A549 (cell line): ENCODE data around the gene TES. TPM values are rescaled to one million over a fixed set of nuclear protein-coding genes. Genes with fewer than 3 reads are reported as not detected.
A peak's percentile ranks its signal among the peaks of the same experiment; 100 is the strongest.

Source experiments
- ATAC-seq, 2 experiments: fragments of 200-7000 bp in 1 of 2; fragments of >200 bp in 1 of 2; cut with Nextera tagmentation in 1 of 2; cut with Tn5 transposase in 1 of 2; 3 replicates each; pipeline versions ENCODE4 v1.8.0 to v1.9.1; 2018 to 2020; ENCODE audit warnings: mild to moderate bottlenecking in 1 of 2, moderate library complexity in 1 of 2
- CTCF ChIA-PET: fragments of 300-600 bp; sonication (Branson Sonifier 250); formaldehyde crosslinking; extraction: SDS; loops from one replicate; lab custom pipeline; 2021; ENCODE audit warnings: antibody characterized with exemption, inconsistent platforms; lab: Yijun Ruan, JAX
- POLR2A ChIA-PET: fragments of 350-600 bp; formaldehyde crosslinking; extraction: SDS; loops from one replicate; lab custom pipeline; 2021; ENCODE audit warnings: antibody characterized with exemption, inconsistent platforms; lab: Yijun Ruan, JAX
- DNase-seq, 2 experiments: peaks; one replicate each; pipeline versions ENCODE4 v3.0.0 to v3.0.0-alpha.2; 2011 to 2016; ENCODE audit warnings: low read depth in 1 of 2, low spot score in 1 of 2
- FAIRE-seq: peaks from 2 replicates; lab custom pipeline; 2011; peaks lifted over from hg19 to GRCh38; lab: Jason Lieb, UNC
- H3K27ac ChIP-seq, 2 experiments: fragments of >200 bp; sonication (Bioruptor Twin); formaldehyde crosslinking; 3 replicates each; pipeline ENCODE4 v1.5.1; 2016 to 2017
- H3K4me1 ChIP-seq: fragments of >200 bp; sonication (Bioruptor Twin); formaldehyde crosslinking; 3 replicates; pipeline ENCODE4 v1.6.1; 2016
- H3K4me2 ChIP-seq: fragments of >200 bp; sonication (Bioruptor Twin); formaldehyde crosslinking; 3 replicates; pipeline ENCODE4 v1.6.1; 2016
- H3K4me3 ChIP-seq: fragments of >200 bp; sonication (Bioruptor Twin); formaldehyde crosslinking; 3 replicates; pipeline ENCODE4 v1.5.1; 2016
- H3K9me3 ChIP-seq: fragments of >200 bp; sonication (Bioruptor Twin); formaldehyde crosslinking; 3 replicates; pipeline ENCODE4 v1.6.1; 2016
- BHLHE40 ChIP-seq: IDR thresholded peaks from 2 replicates; pipeline ENCODE4 v1.6.1; 2012; ENCODE audit warnings: low read depth, low read length, inconsistent platforms
- CBX2 ChIP-seq: fragments of 200-600 bp; sonication (generic); IDR thresholded peaks from 2 replicates; pipeline ENCODE4 v1.6.1; 2016; ENCODE audit warnings: low read depth, mild to moderate bottlenecking, borderline replicate concordance
- CEBPB ChIP-seq, 2 experiments: fragments of >200 bp in 1 of 2; sonication (Bioruptor Twin) in 1 of 2; formaldehyde crosslinking in 1 of 2; IDR thresholded peaks; 2 replicates each; pipeline ENCODE4 v1.6.1; 2012 to 2016
- EHMT2 ChIP-seq: fragments of 200-600 bp; sonication (generic); IDR thresholded peaks from 2 replicates; pipeline ENCODE4 v1.6.1; 2016; ENCODE audit warnings: antibody characterized with exemption, low read depth, mild to moderate bottlenecking, moderate library complexity
- ELK1 ChIP-seq: fragments of 150-350 bp; IDR thresholded peaks from 2 replicates; pipeline ENCODE4 v1.6.1; 2014; ENCODE audit warnings: low read depth, mild to moderate bottlenecking, low read length
- ESRRA ChIP-seq: fragments of 150-350 bp; IDR thresholded peaks from 2 replicates; pipeline ENCODE4 v1.6.1; 2014; ENCODE audit warnings: mild to moderate bottlenecking, low read length, borderline replicate concordance
- FOSL2 ChIP-seq, 2 experiments: fragments of 450-650 bp in 1 of 2; fragments of >200 bp in 1 of 2; sonication (Bioruptor Twin) in 1 of 2; formaldehyde crosslinking; IDR thresholded peaks; 2 replicates each; pipeline versions ENCODE4 v1.5.0 to v1.6.1; 2016 to 2020; ENCODE audit warnings: mild to moderate bottlenecking in 1 of 2, moderate library complexity in 1 of 2
- HDAC2 ChIP-seq: fragments of 200-600 bp; sonication (generic); IDR thresholded peaks from 2 replicates; pipeline ENCODE4 v1.6.1; 2016
- HES2 ChIP-seq: fragments of >200 bp; sonication (Bioruptor Twin); formaldehyde crosslinking; IDR thresholded peaks from 2 replicates; pipeline ENCODE4 v1.6.1; 2016
- HOXA7 ChIP-seq: fragments of 250-450 bp; sonication (Bioruptor Pico); IDR thresholded peaks from 2 replicates; pipeline ENCODE4 v1.5.0; 2020; ENCODE audit warnings: mild to moderate bottlenecking, moderate library complexity
- HOXB13 ChIP-seq: fragments of 250-450 bp; sonication (Bioruptor Pico); IDR thresholded peaks from 2 replicates; pipeline ENCODE4 v1.5.0; 2020; ENCODE audit warnings: low read depth, mild to moderate bottlenecking, moderate library complexity
- HOXB5 ChIP-seq: fragments of 250-450 bp; sonication (Bioruptor Pico); IDR thresholded peaks from 2 replicates; pipeline ENCODE4 v1.5.0; 2020; ENCODE audit warnings: mild to moderate bottlenecking, moderate library complexity
- KDM1A ChIP-seq: fragments of 200-600 bp; sonication (generic); IDR thresholded peaks from 2 replicates; pipeline ENCODE4 v1.6.1; 2016; ENCODE audit warnings: low read depth, mild to moderate bottlenecking
- KDM5A ChIP-seq: fragments of 200-600 bp; sonication (generic); IDR thresholded peaks from 2 replicates; pipeline ENCODE4 v1.6.1; 2016; ENCODE audit warnings: antibody characterized with exemption, mild to moderate bottlenecking
- MAFK ChIP-seq: fragments of 450-650 bp; IDR thresholded peaks from 2 replicates; pipeline ENCODE4 v1.6.1; 2014; ENCODE audit not compliant: partially characterized antibody
- MAX ChIP-seq: IDR thresholded peaks from 2 replicates; pipeline ENCODE4 v1.6.1; 2012
- MYC ChIP-seq: IDR thresholded peaks from 2 replicates; pipeline ENCODE4 v1.6.1; 2012; ENCODE audit warnings: mild to moderate bottlenecking, inconsistent platforms, low read length, improper control_type of control experiment, borderline replicate concordance
- NFE2L2 ChIP-seq: fragments of 150-350 bp; conservative IDR thresholded peaks from 2 replicates; pipeline ENCODE4 v1.6.1; 2014; ENCODE audit warnings: low read length
- POLR2AphosphoS2 ChIP-seq: conservative IDR thresholded peaks from 2 replicates; pipeline ENCODE4 v1.6.1; 2012; ENCODE audit warnings: low read length, improper control_type of control experiment, inconsistent platforms
- RAD21 ChIP-seq, 2 experiments: fragments of >200 bp in 1 of 2; sonication (Bioruptor Twin) in 1 of 2; formaldehyde crosslinking in 1 of 2; IDR thresholded peaks in 1 of 2; conservative IDR thresholded peaks in 1 of 2; 2 replicates in 1 of 2; 3 replicates in 1 of 2; pipeline ENCODE4 v1.6.1; 2012 to 2018; ENCODE audit warnings: inconsistent platforms in 1 of 2
- RCOR1 ChIP-seq: fragments of 150-350 bp; IDR thresholded peaks from 2 replicates; pipeline ENCODE4 v1.6.1; 2014; ENCODE audit warnings: antibody characterized with exemption, low read length, low read depth
- REST ChIP-seq: fragments of 200-600 bp; sonication (generic); IDR thresholded peaks from 2 replicates; pipeline ENCODE4 v1.6.1; 2016; ENCODE audit warnings: antibody characterized with exemption, mild to moderate bottlenecking, moderate library complexity
- RNF2 ChIP-seq: fragments of 200-600 bp; sonication (generic); IDR thresholded peaks from 2 replicates; pipeline ENCODE4 v1.6.1; 2016; ENCODE audit warnings: low read depth, mild to moderate bottlenecking, antibody characterized with exemption, moderate library complexity, borderline replicate concordance
- SMC3 ChIP-seq: fragments of >200 bp; sonication (Bioruptor Twin); formaldehyde crosslinking; IDR thresholded peaks from 3 replicates; pipeline ENCODE4 v1.6.1; 2018; ENCODE audit warnings: inconsistent platforms
- TFCP2L1 ChIP-seq: fragments of 250-450 bp; sonication (Bioruptor Pico); IDR thresholded peaks from 2 replicates; pipeline ENCODE4 v1.5.0; 2021; ENCODE audit warnings: mild to moderate bottlenecking
- TP53 ChIP-seq: fragments of 250-450 bp; sonication (Bioruptor Pico); IDR thresholded peaks from 2 replicates; pipeline ENCODE4 v1.5.0; 2021; ENCODE audit warnings: mild to moderate bottlenecking, moderate library complexity
- USF2 ChIP-seq: fragments of 450-650 bp; IDR thresholded peaks from 2 replicates; pipeline ENCODE4 v1.6.1; 2014; ENCODE audit warnings: antibody characterized with exemption
- ZC3H11A ChIP-seq: fragments of 450-650 bp; IDR thresholded peaks from 2 replicates; pipeline ENCODE4 v1.6.1; 2014; ENCODE audit warnings: antibody characterized with exemption, mild to moderate bottlenecking
- ZFP36 ChIP-seq: fragments of 450-650 bp; IDR thresholded peaks from 2 replicates; pipeline ENCODE4 v1.6.1; 2014; ENCODE audit warnings: borderline replicate concordance; ENCODE audit not compliant: partially characterized antibody
- WGBS: methylation state at CpG from one replicate; pipeline ENCODE4 v1.1.6; 2017; ENCODE audit errors: missing lambda C conversion rate; 5-methylcytosine and 5-hydroxymethylcytosine counted together
- polyA plus RNA-seq, 4 experiments: library from polyadenylated mRNA; depleted of rRNA in 3 of 4; stranded (reverse); fragments of >200 nt; fragmentation: RNase III in 1 of 4; extraction: RNeasy Plus Mini Kit Qiagen cat#74134 plus additional on column Dnase treatment in 1 of 4; gene quantifications; 2 replicates in 3 of 4; 3 replicates in 1 of 4; pipeline ENCODE4 v1.2.3, GENCODE V29; 2011 to 2017

TES gene
- polyA plus RNA-seq, 2 of the 4 experiments (the other 2 are of a cell fraction), result 45.9 to 134 TPM

- POLR2A ChIA-PET, result no interaction called here
- no peak overlapping the region for H3K4me3 ChIP-seq
- no peak for FAIRE-seq
- 86% methylated on average over 3 of the region's 3 CpGs for WGBS
- CTCF ChIA-PET, result interaction anchor here (0.6 kb wide), 1 partner anchor 9 kb away, joined by 3 read pairs; no protein-coding TSS in a partner anchor
- no peak for DNase-seq
- no peak for ATAC-seq
- peaks cover 7% of the 10 kb centered on the region; the same call in 1 of the 3 replicates for H3K4me1 ChIP-seq
- H3K27ac ChIP-seq, result no peak overlapping the region
- peaks cover 12% of the 10 kb centered on the region; the same call in 2 of the 3 replicates for H3K9me3 ChIP-seq
- TF ChIP-seq TFCP2L1 (CRISPR knock-in tag) (no peak), RCOR1 (no peak), HES2 (no peak), USF2 (no peak), EHMT2 (no peak), ZC3H11A (no peak), MAFK (no peak), NFE2L2 (no peak), HOXB5 (CRISPR knock-in tag) (no peak), POLR2AphosphoS2 (no peak), RAD21 (conservative IDR thresholded peaks at IDR 0.05 in 1 of 2, IDR thresholded peaks at IDR 0.05 in 1 of 2) (no peak)
- no peak overlapping the region for H3K4me2 ChIP-seq
Measured at GRCh38 chr7:116298576-116298975, 88.2 kb downstream of the TES start.

GRCh38 chr7:116305485-116306408 lies 95.4 kb downstream of the TES start:
- peak overlapping the region; percentile 65 for H3K4me2 ChIP-seq
- POLR2A ChIA-PET, result interaction anchor here (0.6 to 2.1 kb wide), 3 partner anchors 34 to 221 kb away, joined by 3 to 5 read pairs (median 4); no protein-coding TSS in a partner anchor
- CTCF ChIA-PET, result interaction anchor here (0.7 to 1.7 kb wide), 6 partner anchors 25 to 220 kb away, joined by 3 to 9 read pairs (median 4); no protein-coding TSS in a partner anchor
- H3K4me1 ChIP-seq, result peaks cover 34% of the 10 kb centered on the region
- ATAC-seq (peak; percentile 96 to 97), DNase-seq (peak; percentile 52 to 93), FAIRE-seq (peak; percentile 67)
- H3K27ac ChIP-seq, result peak overlapping the region; percentile 77
- WGBS, result 17% methylated on average over 5 of the region's 5 CpGs
- no peak overlapping the region for H3K4me3 ChIP-seq
- H3K9me3 ChIP-seq, result no peaks in the 10 kb centered on the region
- no peak for TF ChIP-seq BHLHE40
- 0 out of 2 replicates have a peak, but pooled peaks have one; percentile 60 for TF ChIP-seq MAX
- peak; percentile 93 to 98 for TF ChIP-seq CEBPB (IDR thresholded peaks at IDR 0.05)
- TF ChIP-seq SMC3, result 0 out of 3 replicates have a peak, but pooled peaks have one; percentile 19
- peak; percentile 45; the same call in 1 of the 2 replicates for TF ChIP-seq HOXB13 (CRISPR knock-in tag)
- TF ChIP-seq ESRRA, result no peak
- TF ChIP-seq POLR2AphosphoS2, result no peak
- no peak for TF ChIP-seq CBX2
- TF ChIP-seq TP53 (CRISPR knock-in tag), result no peak
- TF ChIP-seq REST, result no peak
- no peak for TF ChIP-seq KDM1A
- TF ChIP-seq MYC, result no peak
- TF ChIP-seq RNF2, result no peak
- TF ChIP-seq FOSL2 (IDR thresholded peaks at IDR 0.05), result peak; percentile 58
- peak; percentile 88 for TF ChIP-seq FOSL2 (CRISPR knock-in tag; IDR thresholded peaks at IDR 0.05)
- TF ChIP-seq ELK1, result no peak
- TF ChIP-seq HES2, result peak; percentile 62; the same call in 1 of the 2 replicates
- no peak for TF ChIP-seq TFCP2L1 (CRISPR knock-in tag)
- no peak for TF ChIP-seq KDM5A
- TF ChIP-seq HDAC2, result no peak
- TF ChIP-seq ZFP36, result no peak
- TF ChIP-seq HOXA7, result no peak
